Chondrocyte (in vitro differentiated cells): ENCODE data around the gene TTC28. TPM values are rescaled to one million over a fixed set of nuclear protein-coding genes. Genes with fewer than 3 reads are reported as not detected.
"Not testable (repeated sequence)": the region's sequence is repeated elsewhere in the genome, so short reads cannot be mapped to it uniquely, and the experiment has no call there.

Experiments
- DNase-seq: peaks from one replicate; pipeline ENCODE4 v3.0.0; 2021; ENCODE audit warnings: mixed read lengths, low spot score
- H3K27ac Mint-ChIP-seq: one replicate; pipeline ENCODE4 v1.8.0; 2021; ENCODE audit warnings: mild to moderate bottlenecking, moderate library complexity, mixed read lengths; ENCODE audit not compliant: unreplicated experiment
- H3K27me3 Mint-ChIP-seq: 2 replicates; pipeline ENCODE4 v1.8.0; 2021; ENCODE audit warnings: low read depth, mixed read lengths
- H3K36me3 Mint-ChIP-seq: 2 replicates; pipeline ENCODE4 v1.8.0; 2021; ENCODE audit warnings: low read depth, mixed read lengths
- H3K4me1 Mint-ChIP-seq: 2 replicates; pipeline ENCODE4 v1.8.0; 2021; ENCODE audit warnings: low read depth, mild to moderate bottlenecking, mixed read lengths
- H3K4me3 Mint-ChIP-seq: one replicate; pipeline ENCODE4 v1.8.0; 2021; ENCODE audit warnings: mild to moderate bottlenecking, moderate library complexity, mixed read lengths; ENCODE audit not compliant: unreplicated experiment
- H3K9me3 Mint-ChIP-seq: 2 replicates; pipeline ENCODE4 v1.8.0; 2021; ENCODE audit warnings: low read depth, mixed read lengths
- total RNA-seq: library from RNA; stranded (reverse); gene quantifications from 3 replicates; pipeline ENCODE4 v1.2.1, GENCODE V29; 2021
- TF ChIP-seq, protein P1 (sequence below): fragments of 200-600 bp; sonication (generic); IDR thresholded peaks from 2 replicates; pipeline ENCODE4 v1.5.0; 2021; ENCODE audit warnings: antibody characterized with exemption, mild to moderate bottlenecking, moderate library complexity

Gene TTC28
- total RNA-seq, 1 donor from 2014 or later = 38.3 TPM

GRCh38 chr22:28064920-28065319 is 614.7 kb downstream of the TTC28 start:
- no peak for DNase-seq
- TF ChIP-seq, protein P1, sequence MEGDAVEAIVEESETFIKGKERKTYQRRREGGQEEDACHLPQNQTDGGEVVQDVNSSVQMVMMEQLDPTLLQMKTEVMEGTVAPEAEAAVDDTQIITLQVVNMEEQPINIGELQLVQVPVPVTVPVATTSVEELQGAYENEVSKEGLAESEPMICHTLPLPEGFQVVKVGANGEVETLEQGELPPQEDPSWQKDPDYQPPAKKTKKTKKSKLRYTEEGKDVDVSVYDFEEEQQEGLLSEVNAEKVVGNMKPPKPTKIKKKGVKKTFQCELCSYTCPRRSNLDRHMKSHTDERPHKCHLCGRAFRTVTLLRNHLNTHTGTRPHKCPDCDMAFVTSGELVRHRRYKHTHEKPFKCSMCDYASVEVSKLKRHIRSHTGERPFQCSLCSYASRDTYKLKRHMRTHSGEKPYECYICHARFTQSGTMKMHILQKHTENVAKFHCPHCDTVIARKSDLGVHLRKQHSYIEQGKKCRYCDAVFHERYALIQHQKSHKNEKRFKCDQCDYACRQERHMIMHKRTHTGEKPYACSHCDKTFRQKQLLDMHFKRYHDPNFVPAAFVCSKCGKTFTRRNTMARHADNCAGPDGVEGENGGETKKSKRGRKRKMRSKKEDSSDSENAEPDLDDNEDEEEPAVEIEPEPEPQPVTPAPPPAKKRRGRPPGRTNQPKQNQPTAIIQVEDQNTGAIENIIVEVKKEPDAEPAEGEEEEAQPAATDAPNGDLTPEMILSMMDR = no peak
- H3K27ac Mint-ChIP-seq = no peak overlapping the region
- peaks cover 17% of the 10 kb centered on the region for H3K4me1 Mint-ChIP-seq
- H3K9me3 Mint-ChIP-seq = peaks cover 14% of the 10 kb centered on the region
- H3K4me3 Mint-ChIP-seq = no peak overlapping the region
- H3K36me3 Mint-ChIP-seq = peaks cover 12% of the 10 kb centered on the region
- H3K27me3 Mint-ChIP-seq = no peaks in the 10 kb centered on the region

DNA sequence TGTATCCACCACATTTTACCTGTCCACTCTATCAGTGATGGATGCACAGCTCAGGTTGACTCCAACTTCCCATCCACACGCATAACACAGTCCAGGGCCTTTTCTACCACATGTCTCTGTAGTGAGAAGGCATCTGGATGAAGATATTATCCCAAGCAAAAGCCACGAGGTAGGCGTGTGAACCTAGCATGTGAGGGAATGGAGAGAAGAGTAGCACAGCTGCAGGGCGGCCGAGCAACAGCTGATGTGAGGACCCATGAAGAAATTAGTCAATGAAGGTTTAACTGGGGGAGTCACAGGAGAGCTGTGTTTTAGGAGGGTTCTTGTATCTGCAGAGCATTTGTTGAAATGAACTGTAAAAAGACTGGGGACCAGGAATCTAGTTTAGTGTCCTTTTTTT is 616.0 kb downstream of the TTC28 start:
- H3K27me3 Mint-ChIP-seq = no peaks in the 10 kb centered on the region
- peaks cover 12% of the 10 kb centered on the region for H3K36me3 Mint-ChIP-seq
- H3K27ac Mint-ChIP-seq = no peak overlapping the region
- no peak for DNase-seq
- H3K4me3 Mint-ChIP-seq = no peak overlapping the region
- TF ChIP-seq, protein P1 = no peak
- peaks cover 14% of the 10 kb centered on the region for H3K9me3 Mint-ChIP-seq
- H3K4me1 Mint-ChIP-seq = peaks cover 6% of the 10 kb centered on the region

GRCh38 chr22:28060594-28060993 is 619.0 kb downstream of the TTC28 start:
- Mint-ChIP-seq H3K9me3 (peaks cover 14% of the 10 kb centered on the region), H3K36me3 (peaks cover 12% of the 10 kb centered on the region)
- H3K27me3 Mint-ChIP-seq, DNase-seq, H3K4me1 Mint-ChIP-seq, H3K4me3 Mint-ChIP-seq, H3K27ac Mint-ChIP-seq: not testable (repeated sequence)

DNA sequence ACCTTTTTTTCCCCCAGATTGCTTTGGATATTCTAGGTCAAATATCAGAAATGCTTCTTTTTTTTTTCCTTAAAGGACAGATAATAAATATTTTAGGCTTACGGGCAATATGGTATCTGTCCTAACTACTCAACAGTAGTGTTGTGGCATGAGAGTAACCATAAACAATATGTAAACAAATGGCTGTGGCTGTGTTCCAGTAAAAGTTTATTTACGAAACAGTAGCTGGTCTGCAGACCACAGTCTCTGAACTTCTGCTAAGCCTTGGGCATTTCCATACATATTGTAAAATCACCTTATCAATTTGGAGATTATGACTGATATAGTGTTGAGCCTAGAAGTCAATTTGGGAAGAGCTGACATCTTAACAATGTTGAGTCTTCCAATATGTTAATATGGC is 621.6 kb downstream of the TTC28 start:
- Mint-ChIP-seq H3K4me1 (peaks cover 17% of the 10 kb centered on the region), H3K36me3 (peaks cover 6% of the 10 kb centered on the region)
- DNase-seq = no peak

DNA sequence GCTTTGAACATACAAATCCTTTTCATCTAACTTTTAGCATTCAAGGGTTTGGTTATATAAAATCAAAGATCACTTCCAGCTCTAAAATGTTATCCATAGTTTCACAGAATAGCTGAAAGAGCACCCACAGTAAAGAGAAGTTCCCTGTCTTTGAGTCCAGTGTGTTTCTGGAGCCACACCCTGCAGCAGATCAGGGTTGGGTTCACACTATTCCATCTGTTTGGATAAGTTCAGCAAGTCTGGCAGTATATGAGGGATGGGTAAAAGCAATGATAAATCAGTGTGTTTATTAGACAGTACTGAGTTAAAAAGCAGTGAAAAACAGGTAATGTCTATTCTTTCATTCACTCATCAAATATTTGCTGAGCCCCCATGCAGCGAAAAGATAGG is 624.8 kb downstream of the TTC28 start:
- Mint-ChIP-seq H3K36me3 (no peaks in the 10 kb centered on the region), H3K4me3 (no peak overlapping the region), H3K27me3 (no peaks in the 10 kb centered on the region), H3K9me3 (no peaks in the 10 kb centered on the region), H3K4me1 (peaks cover 17% of the 10 kb centered on the region), H3K27ac (no peak overlapping the region)
- DNase-seq = no peak
- TF ChIP-seq, protein P1 = no peak

More for the DNA sequence above, 621.6 kb downstream of the TTC28 start:
- no peak overlapping the region for H3K27ac Mint-ChIP-seq
- TF ChIP-seq, protein P1 = no peak
- H3K9me3 Mint-ChIP-seq = peaks cover 14% of the 10 kb centered on the region
- no peak overlapping the region for H3K4me3 Mint-ChIP-seq
- no peaks in the 10 kb centered on the region for H3K27me3 Mint-ChIP-seq

DNA sequence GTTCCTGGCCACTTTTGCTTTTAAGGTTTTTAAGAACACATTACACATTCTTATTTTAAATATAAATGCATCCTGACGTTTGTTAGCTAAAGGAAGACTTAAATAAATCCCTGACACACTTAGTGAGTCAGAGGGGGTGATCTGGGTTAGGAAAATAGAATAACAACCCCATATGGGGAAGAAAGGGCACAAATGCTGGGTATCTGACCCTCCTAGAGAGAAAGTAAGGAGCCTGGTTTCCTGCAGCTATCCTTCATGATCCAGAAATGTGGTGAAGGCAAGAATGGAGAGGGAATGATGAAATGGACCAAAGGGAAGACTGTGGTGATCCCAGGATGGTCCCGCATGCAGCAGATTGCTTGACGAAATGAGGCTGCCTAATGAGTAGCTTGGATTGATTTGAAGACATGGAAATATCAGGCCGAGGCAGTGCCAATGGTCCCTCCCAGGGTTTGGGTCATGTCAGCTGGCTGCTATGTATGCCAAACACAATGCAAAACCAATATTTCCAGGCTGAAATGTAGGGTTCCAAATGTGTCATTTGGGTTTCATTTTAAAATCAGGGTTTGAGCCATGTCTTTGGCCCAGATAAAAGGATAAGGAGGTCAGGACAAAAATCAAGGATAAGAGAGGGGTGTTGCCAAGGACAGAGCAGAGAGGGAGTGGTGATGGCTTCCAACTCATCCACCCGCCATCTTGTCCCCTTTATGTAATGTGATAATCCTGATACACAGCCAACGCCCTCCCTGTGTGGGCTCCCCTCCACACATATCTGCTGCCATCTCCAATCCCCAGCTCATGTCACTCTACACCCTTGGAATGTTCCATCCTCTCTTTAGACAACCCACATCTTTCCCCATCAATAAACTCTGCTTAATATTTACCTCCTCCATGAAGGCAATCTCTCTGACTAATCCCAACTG is 625.5 kb downstream of the TTC28 start:
- TF ChIP-seq, protein P1 = no peak
- Mint-ChIP-seq H3K9me3 (no peaks in the 10 kb centered on the region), H3K36me3 (no peaks in the 10 kb centered on the region), H3K4me1 (peaks cover 17% of the 10 kb centered on the region), H3K27me3 (no peaks in the 10 kb centered on the region), H3K4me3 (no peak overlapping the region), H3K27ac (peak overlapping the region; percentile 1)
- DNase-seq = no peak
